Natural killer cell (primary cell): ENCODE data around the gene FRZB. TPM values are rescaled to one million over a fixed set of nuclear protein-coding genes. Genes with fewer than 3 reads are reported as not detected.

Experiments
- ATAC-seq, 3 donors: fragments of 150-1000 bp in 2 of 3; fragments of 200-7000 bp in 1 of 3; cut with Tn5 transposase; 1 replicate in 1 of 3; 2 replicates in 2 of 3; pipeline ENCODE4 v1.10.0; 2021; ENCODE audit warnings: mild to moderate bottlenecking in 2 of 3, moderate library complexity in 2 of 3
- DNase-seq, 2 donors: peaks; one replicate each; pipeline versions ENCODE4 v3.0.0 to v3.0.0-alpha.2; 2013 to 2021; ENCODE audit warnings: mixed read lengths in 1 of 2
- H3K27ac ChIP-seq: one replicate; pipeline ENCODE4 v1.5.1; 2013; ENCODE audit warnings: mild to moderate bottlenecking, low read length
- H3K27me3 ChIP-seq: one replicate; pipeline ENCODE4 v1.6.1; 2013; ENCODE audit warnings: low read length; ENCODE audit not compliant: control insufficient read depth, insufficient read depth
- H3K36me3 ChIP-seq: one replicate; pipeline ENCODE4 v1.6.1; 2013; ENCODE audit warnings: low read length; ENCODE audit not compliant: control insufficient read depth, insufficient read depth
- H3K4me1 ChIP-seq: one replicate; pipeline ENCODE4 v1.6.1; 2013; ENCODE audit warnings: low read length; ENCODE audit not compliant: control insufficient read depth, insufficient read depth
- H3K4me3 ChIP-seq: one replicate; pipeline ENCODE4 v1.5.1; 2013; ENCODE audit warnings: low read length
- H3K9me3 ChIP-seq: one replicate; pipeline ENCODE4 v1.6.1; 2013; ENCODE audit warnings: low read length; ENCODE audit not compliant: control insufficient read depth, insufficient read depth
- H3K27ac Mint-ChIP-seq, 2 donors: one replicate each; pipeline ENCODE4 v1.8.0; 2022; ENCODE audit warnings: mild to moderate bottlenecking in 2 of 2, mixed read lengths in 2 of 2, moderate library complexity in 1 of 2
- H3K27me3 Mint-ChIP-seq, 2 donors: one replicate each; pipeline ENCODE4 v1.8.0; 2022; ENCODE audit warnings: low read depth in 2 of 2, mixed read lengths in 2 of 2
- H3K36me3 Mint-ChIP-seq: one replicate; pipeline ENCODE4 v1.8.0; 2022; ENCODE audit warnings: mixed read lengths
- H3K4me1 Mint-ChIP-seq, 2 donors: one replicate each; pipeline ENCODE4 v1.8.0; 2022; ENCODE audit warnings: mixed read lengths in 2 of 2
- H3K4me3 Mint-ChIP-seq: one replicate; pipeline ENCODE4 v1.8.0; 2022; ENCODE audit warnings: mild to moderate bottlenecking, moderate library complexity, mixed read lengths
- H3K9me3 Mint-ChIP-seq, 2 donors: one replicate each; pipeline ENCODE4 v1.8.0; 2022; ENCODE audit warnings: mixed read lengths in 2 of 2
- WGBS: methylation state at CpG from one replicate; pipeline ENCODE4 v1.1.7; 2013; ENCODE audit warnings: missing lambda C conversion rate; ENCODE audit not compliant: insufficient coverage; 5-methylcytosine and 5-hydroxymethylcytosine counted together
- intact Hi-C: fragments of 100-400 bp; cut with micrococcal nuclease; formaldehyde crosslinking; loops from one replicate; pipeline ENCODE4 v1.14.2; 2022
- total RNA-seq, 4 donors: library from RNA; stranded (reverse); fragments of 120-200 nt in 1 of 4; gene quantifications; one replicate each; pipeline versions ENCODE4 v1.2.3 to v1.2.4, GENCODE V29; 2013 to 2022
- TF ChIP-seq, protein P1 (sequence below): fragments of 200-600 bp; IDR thresholded peaks from one replicate; pipeline ENCODE4 v1.8.0; 2022; ENCODE audit warnings: antibody characterized with exemption

Gene FRZB
- total RNA-seq, 3 donors from 2014 or later (not counting 1 experiment from before 2014, with no cell fraction given) = not detected

DNA sequence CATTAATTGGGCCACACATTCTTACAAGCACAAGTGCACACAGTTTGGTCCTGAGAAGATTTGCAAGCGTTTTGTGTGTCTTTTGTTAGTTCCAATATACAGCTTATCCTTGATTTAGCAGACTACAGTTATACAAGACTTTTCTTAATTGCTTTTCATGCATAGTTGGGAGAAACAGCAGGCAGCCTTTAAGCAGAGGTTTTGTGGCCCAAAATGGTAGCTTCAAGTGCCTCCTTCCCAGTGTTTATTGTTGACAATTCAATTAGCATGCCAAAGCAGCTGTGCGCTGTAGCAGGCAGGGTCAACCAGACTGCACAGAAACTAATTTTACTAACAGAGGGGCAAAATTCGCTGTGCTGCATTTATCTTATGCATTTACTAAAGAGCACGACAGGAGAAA lies 47.5 kb downstream of the FRZB start:
- H3K4me1 ChIP-seq = no peaks in the 10 kb centered on the region
- DNase-seq (no peak), ATAC-seq (no peak)
- Mint-ChIP-seq H3K9me3 (no peaks in the 10 kb centered on the region), H3K4me1 (no peaks in the 10 kb centered on the region), H3K36me3 (no peaks in the 10 kb centered on the region), H3K4me3 (no peak overlapping the region), H3K27ac (no peak overlapping the region), H3K27me3 (peaks cover 0 to 6% of the 10 kb centered on the region in 2 donors)
- no peaks in the 10 kb centered on the region for H3K9me3 ChIP-seq
- 87% methylated on average over 4 of the region's 4 CpGs for WGBS
- H3K4me3 ChIP-seq = no peak overlapping the region
- intact Hi-C loops = no loop called here
- H3K36me3 ChIP-seq = no peaks in the 10 kb centered on the region
- H3K27ac ChIP-seq = no peak overlapping the region
- no peaks in the 10 kb centered on the region for H3K27me3 ChIP-seq
- TF ChIP-seq, protein P1, sequence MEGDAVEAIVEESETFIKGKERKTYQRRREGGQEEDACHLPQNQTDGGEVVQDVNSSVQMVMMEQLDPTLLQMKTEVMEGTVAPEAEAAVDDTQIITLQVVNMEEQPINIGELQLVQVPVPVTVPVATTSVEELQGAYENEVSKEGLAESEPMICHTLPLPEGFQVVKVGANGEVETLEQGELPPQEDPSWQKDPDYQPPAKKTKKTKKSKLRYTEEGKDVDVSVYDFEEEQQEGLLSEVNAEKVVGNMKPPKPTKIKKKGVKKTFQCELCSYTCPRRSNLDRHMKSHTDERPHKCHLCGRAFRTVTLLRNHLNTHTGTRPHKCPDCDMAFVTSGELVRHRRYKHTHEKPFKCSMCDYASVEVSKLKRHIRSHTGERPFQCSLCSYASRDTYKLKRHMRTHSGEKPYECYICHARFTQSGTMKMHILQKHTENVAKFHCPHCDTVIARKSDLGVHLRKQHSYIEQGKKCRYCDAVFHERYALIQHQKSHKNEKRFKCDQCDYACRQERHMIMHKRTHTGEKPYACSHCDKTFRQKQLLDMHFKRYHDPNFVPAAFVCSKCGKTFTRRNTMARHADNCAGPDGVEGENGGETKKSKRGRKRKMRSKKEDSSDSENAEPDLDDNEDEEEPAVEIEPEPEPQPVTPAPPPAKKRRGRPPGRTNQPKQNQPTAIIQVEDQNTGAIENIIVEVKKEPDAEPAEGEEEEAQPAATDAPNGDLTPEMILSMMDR = no peak

DNA sequence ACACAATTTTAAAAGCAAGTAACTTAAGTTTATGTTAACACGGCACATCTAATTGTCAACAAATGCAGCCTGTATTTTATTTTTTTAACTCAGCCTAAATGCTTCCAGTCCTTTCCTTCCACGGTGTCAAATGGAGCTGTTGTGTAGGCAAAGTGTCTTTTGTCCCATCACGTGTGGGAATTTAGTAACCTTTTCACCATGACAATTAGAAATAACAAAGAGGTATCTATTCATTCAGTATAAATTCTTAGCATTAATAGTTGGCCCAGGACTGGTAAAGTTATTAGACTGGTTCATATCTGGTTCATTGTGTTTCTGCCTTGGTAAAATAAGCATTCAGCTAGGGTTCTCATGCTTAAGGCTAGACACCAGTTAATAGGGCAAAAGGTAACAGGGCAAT lies 47.9 kb downstream of the FRZB start:
- Histone ChIP-seq H3K27me3 (no peaks in the 10 kb centered on the region), H3K4me3 (no peak overlapping the region), H3K4me1 (no peaks in the 10 kb centered on the region), H3K27ac (no peak overlapping the region), H3K9me3 (no peaks in the 10 kb centered on the region), H3K36me3 (no peaks in the 10 kb centered on the region)
- intact Hi-C loops = no loop called here
- ATAC-seq (no peak), DNase-seq (no peak)
- Mint-ChIP-seq H3K36me3 (no peaks in the 10 kb centered on the region), H3K9me3 (no peaks in the 10 kb centered on the region), H3K27ac (no peak overlapping the region), H3K4me3 (no peak overlapping the region), H3K4me1 (no peaks in the 10 kb centered on the region), H3K27me3 (peaks cover 0 to 5% of the 10 kb centered on the region in 2 donors)
- WGBS = 89% methylated on average over 3 of the region's 3 CpGs
- TF ChIP-seq, protein P1 = no peak

DNA sequence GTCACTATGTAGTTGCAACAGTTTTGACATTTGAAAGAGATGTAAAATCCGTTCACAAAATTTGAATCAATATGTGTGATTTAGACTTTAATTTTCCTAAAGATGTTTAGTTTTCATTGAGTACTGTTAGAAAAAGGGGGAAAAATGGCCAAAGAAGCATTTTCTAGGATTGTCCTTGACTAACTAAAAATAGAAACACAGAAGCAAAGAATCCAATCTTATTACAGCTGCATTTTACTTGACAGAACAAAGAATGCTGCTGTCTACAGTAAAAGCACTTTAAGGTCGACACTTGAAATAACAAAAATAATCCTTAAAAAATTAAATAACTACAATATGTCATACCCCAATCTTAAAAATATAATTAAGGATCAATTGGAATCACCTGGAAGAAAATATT lies 48.9 kb downstream of the FRZB start:
- Mint-ChIP-seq H3K27me3 (peaks cover 0 to 3% of the 10 kb centered on the region in 2 donors), H3K36me3 (no peaks in the 10 kb centered on the region), H3K4me1 (no peaks in the 10 kb centered on the region), H3K9me3 (no peaks in the 10 kb centered on the region), H3K4me3 (no peak overlapping the region), H3K27ac (no peak overlapping the region)
- Histone ChIP-seq H3K4me3 (no peak overlapping the region), H3K36me3 (no peaks in the 10 kb centered on the region), H3K4me1 (no peaks in the 10 kb centered on the region), H3K9me3 (no peaks in the 10 kb centered on the region), H3K27me3 (no peaks in the 10 kb centered on the region), H3K27ac (no peak overlapping the region)
- WGBS = 67% methylated on average over 1 of the region's 2 CpGs
- ATAC-seq (no peak), DNase-seq (no peak)
- TF ChIP-seq, protein P1 = no peak
- intact Hi-C loops = no loop called here

DNA sequence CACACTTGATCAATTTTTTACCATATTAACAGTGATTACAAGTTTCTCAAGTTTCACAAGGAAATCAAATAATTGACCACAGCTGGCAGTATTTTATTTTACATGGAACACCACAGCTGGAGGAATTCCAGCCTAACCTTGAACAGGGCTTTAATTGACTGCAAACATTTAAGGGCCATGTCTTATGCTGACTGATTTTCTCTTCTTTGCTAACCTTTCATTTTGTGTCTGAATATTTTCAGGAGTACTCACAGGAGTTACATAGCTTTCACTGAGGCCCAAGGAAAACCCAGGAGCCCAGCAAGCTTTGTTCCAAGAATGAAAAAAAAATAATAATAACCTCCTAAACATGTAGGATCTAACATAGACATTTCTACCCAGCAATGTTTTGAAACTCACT lies 49.6 kb downstream of the FRZB start:
- H3K27me3 ChIP-seq = no peaks in the 10 kb centered on the region
- no peaks in the 10 kb centered on the region for H3K4me1 ChIP-seq
- Mint-ChIP-seq H3K27ac (no peak overlapping the region), H3K4me1 (no peaks in the 10 kb centered on the region), H3K27me3 (peaks cover 0 to 5% of the 10 kb centered on the region in 2 donors), H3K9me3 (peaks cover 0 to 2% of the 10 kb centered on the region in 2 donors), H3K36me3 (no peaks in the 10 kb centered on the region), H3K4me3 (no peak overlapping the region)
- H3K4me3 ChIP-seq = no peak overlapping the region
- TF ChIP-seq, protein P1 = no peak
- no peaks in the 10 kb centered on the region for H3K9me3 ChIP-seq
- H3K36me3 ChIP-seq = no peaks in the 10 kb centered on the region
- DNase-seq (no peak), ATAC-seq (no peak)
- H3K27ac ChIP-seq = no peak overlapping the region
- intact Hi-C loops = no loop called here
